ENCODE results near the gene RHBDD2. TPM values are rescaled to one million over a fixed set of nuclear protein-coding genes. Genes with fewer than 3 reads are reported as not detected.
"Not testable (repeated sequence)": the region's sequence is repeated elsewhere in the genome, so short reads cannot be mapped to it uniquely, and the experiment has no call there.

The RHBDD2 gene
- total and polyA plus RNA-seq, 4 donors: 13.6 to 65.0 (median 37.3) TPM

GRCh38 chr7:75889826-75890225, 11.0 kb downstream of the RHBDD2 start:
- TF ChIP-seq ZBTB33 (IDR thresholded peaks at IDR 0.05) (no peak), HNF4G (IDR thresholded peaks at IDR 0.05) (no peak), SP1 (IDR thresholded peaks at IDR 0.05) (no peak), REST (IDR thresholded peaks at IDR 0.05) (no peak), NR2F2 (IDR thresholded peaks at IDR 0.05) (no peak), YY1 (IDR thresholded peaks at IDR 0.05) (no peak), GABPA (IDR thresholded peaks at IDR 0.05 in 1 of 2, conservative IDR thresholded peaks at IDR 0.05 in 1 of 2) (no peak), RAD21 (IDR thresholded peaks at IDR 0.05) (no peak), EGR1 (IDR thresholded peaks at IDR 0.05; ENCODE audit: low read depth in 2 of 2) (no peak), RXRA (IDR thresholded peaks at IDR 0.05) (no peak), FOXA1 (IDR thresholded peaks at IDR 0.05) (no peak), HNF4A (conservative IDR thresholded peaks at IDR 0.05) (no peak), FOXA2 (IDR thresholded peaks at IDR 0.05) (no peak), JUND (IDR thresholded peaks at IDR 0.05) (no peak)
- TF ChIP-seq, protein P1, sequence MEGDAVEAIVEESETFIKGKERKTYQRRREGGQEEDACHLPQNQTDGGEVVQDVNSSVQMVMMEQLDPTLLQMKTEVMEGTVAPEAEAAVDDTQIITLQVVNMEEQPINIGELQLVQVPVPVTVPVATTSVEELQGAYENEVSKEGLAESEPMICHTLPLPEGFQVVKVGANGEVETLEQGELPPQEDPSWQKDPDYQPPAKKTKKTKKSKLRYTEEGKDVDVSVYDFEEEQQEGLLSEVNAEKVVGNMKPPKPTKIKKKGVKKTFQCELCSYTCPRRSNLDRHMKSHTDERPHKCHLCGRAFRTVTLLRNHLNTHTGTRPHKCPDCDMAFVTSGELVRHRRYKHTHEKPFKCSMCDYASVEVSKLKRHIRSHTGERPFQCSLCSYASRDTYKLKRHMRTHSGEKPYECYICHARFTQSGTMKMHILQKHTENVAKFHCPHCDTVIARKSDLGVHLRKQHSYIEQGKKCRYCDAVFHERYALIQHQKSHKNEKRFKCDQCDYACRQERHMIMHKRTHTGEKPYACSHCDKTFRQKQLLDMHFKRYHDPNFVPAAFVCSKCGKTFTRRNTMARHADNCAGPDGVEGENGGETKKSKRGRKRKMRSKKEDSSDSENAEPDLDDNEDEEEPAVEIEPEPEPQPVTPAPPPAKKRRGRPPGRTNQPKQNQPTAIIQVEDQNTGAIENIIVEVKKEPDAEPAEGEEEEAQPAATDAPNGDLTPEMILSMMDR (IDR thresholded peaks at IDR 0.05; ENCODE audit: low read depth, low read length, missing input control): no peak
- TF ChIP-seq, protein P2, sequence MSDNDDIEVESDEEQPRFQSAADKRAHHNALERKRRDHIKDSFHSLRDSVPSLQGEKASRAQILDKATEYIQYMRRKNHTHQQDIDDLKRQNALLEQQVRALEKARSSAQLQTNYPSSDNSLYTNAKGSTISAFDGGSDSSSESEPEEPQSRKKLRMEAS (IDR thresholded peaks at IDR 0.05): no peak
- TF ChIP-seq, protein P3, sequence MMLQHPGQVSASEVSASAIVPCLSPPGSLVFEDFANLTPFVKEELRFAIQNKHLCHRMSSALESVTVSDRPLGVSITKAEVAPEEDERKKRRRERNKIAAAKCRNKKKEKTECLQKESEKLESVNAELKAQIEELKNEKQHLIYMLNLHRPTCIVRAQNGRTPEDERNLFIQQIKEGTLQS (IDR thresholded peaks at IDR 0.05): no peak
- no peak overlapping the region for H3K9ac ChIP-seq (ENCODE audit: low read depth in 1 of 2, low read length in 2 of 2)
- H3K4me1 ChIP-seq (ENCODE audit: control insufficient read depth in 4 of 4, insufficient read depth in 4 of 4, low read length in 3 of 4): peaks cover 2 to 13% (median 5%) of the 10 kb centered on the region in 4 donors
- no peaks in the 10 kb centered on the region for H3K27me3 ChIP-seq (ENCODE audit: control insufficient read depth in 4 of 4, insufficient read depth in 4 of 4, low read length in 3 of 4)
- H3K36me3 ChIP-seq (ENCODE audit: control insufficient read depth in 4 of 4, insufficient read depth in 3 of 4, low read depth in 1 of 4, low read length in 3 of 4): peaks cover 2 to 11% (median 5%) of the 10 kb centered on the region in 4 donors
- H3K9me3 ChIP-seq (ENCODE audit: control insufficient read depth in 4 of 4, low read length in 3 of 4): no peaks in the 10 kb centered on the region
- H3K27ac ChIP-seq (ENCODE audit: low read depth in 1 of 2, low read length in 2 of 2): no peak overlapping the region
- 94% methylated on average over 11 of the region's 11 CpGs for WGBS
- DNase-seq (ENCODE audit: low spot score): no peak
- H3K4me3 ChIP-seq (ENCODE audit: low read depth in 1 of 3, low read length in 3 of 3): no peak overlapping the region

DNA sequence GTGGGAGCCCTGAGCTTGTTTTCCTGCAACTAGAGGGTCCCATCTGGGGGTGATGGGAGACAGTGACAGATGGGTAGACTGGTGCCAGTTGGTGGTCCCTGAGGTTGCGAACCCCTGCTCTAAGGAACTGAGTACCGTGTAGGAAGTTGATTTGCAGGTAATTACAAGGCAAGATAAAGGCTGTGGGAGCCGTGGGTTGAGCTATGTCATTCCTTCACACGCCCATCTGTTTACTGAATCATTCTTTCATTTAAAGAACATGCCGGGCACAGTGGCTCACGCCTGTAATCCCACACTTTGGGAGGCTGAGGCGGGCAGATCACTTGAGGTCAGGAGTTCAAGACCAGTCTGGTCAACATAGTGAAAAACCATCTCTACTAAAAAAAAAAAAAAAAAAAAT, 12.4 kb downstream of the RHBDD2 start:
- H3K36me3 ChIP-seq (ENCODE audit: control insufficient read depth in 4 of 4, insufficient read depth in 3 of 4, low read depth in 1 of 4, low read length in 3 of 4); H3K4me3 ChIP-seq (ENCODE audit: low read depth in 1 of 3, low read length in 3 of 3); H3K9me3 ChIP-seq (ENCODE audit: control insufficient read depth in 4 of 4, low read length in 3 of 4); H3K9ac ChIP-seq (ENCODE audit: low read depth in 1 of 2, low read length in 2 of 2); H3K27me3 ChIP-seq (ENCODE audit: control insufficient read depth in 4 of 4, insufficient read depth in 4 of 4, low read length in 3 of 4); DNase-seq (ENCODE audit: low spot score); H3K27ac ChIP-seq (ENCODE audit: low read depth in 1 of 2, low read length in 2 of 2): not testable (repeated sequence)
- WGBS: 87% methylated on average over 7 of the region's 7 CpGs
- peaks cover 2 to 13% (median 5%) of the 10 kb centered on the region in 4 donors for H3K4me1 ChIP-seq (ENCODE audit: control insufficient read depth in 4 of 4, insufficient read depth in 4 of 4, low read length in 3 of 4)

All from liver (tissue), 9 donors.